Measurements from ENCODE around the gene PDK1.

DNA sequence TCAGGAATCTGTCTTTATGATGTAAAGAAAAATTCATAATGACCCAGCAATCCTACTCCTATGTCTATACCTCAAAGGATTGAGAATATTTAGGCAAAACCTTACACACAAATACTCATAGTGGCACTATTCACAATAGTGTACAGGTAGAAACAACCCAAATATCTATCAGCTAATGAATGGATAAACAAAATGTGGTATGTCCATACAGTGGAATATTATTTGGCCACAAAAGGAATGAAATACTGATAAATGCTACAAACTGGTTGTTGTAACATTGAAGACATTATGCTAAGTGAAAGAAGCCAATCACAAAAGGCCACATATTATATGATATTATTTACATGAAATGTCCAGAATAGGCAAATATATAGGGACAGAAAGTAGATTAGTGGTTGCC is 24.7 kb downstream of the PDK1 start:
- TF ChIP-seq, protein P1, sequence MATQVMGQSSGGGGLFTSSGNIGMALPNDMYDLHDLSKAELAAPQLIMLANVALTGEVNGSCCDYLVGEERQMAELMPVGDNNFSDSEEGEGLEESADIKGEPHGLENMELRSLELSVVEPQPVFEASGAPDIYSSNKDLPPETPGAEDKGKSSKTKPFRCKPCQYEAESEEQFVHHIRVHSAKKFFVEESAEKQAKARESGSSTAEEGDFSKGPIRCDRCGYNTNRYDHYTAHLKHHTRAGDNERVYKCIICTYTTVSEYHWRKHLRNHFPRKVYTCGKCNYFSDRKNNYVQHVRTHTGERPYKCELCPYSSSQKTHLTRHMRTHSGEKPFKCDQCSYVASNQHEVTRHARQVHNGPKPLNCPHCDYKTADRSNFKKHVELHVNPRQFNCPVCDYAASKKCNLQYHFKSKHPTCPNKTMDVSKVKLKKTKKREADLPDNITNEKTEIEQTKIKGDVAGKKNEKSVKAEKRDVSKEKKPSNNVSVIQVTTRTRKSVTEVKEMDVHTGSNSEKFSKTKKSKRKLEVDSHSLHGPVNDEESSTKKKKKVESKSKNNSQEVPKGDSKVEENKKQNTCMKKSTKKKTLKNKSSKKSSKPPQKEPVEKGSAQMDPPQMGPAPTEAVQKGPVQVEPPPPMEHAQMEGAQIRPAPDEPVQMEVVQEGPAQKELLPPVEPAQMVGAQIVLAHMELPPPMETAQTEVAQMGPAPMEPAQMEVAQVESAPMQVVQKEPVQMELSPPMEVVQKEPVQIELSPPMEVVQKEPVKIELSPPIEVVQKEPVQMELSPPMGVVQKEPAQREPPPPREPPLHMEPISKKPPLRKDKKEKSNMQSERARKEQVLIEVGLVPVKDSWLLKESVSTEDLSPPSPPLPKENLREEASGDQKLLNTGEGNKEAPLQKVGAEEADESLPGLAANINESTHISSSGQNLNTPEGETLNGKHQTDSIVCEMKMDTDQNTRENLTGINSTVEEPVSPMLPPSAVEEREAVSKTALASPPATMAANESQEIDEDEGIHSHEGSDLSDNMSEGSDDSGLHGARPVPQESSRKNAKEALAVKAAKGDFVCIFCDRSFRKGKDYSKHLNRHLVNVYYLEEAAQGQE (IDR thresholded peaks at IDR 0.05; ENCODE audit: insufficient read depth in 1 of 2, low read depth in 2 of 2, low read length in 2 of 2): no peak
- TF ChIP-seq TAF1 (IDR thresholded peaks at IDR 0.05; ENCODE audit: borderline replicate concordance, insufficient read depth, low read length) (no peak), POLR2AphosphoS5 (IDR thresholded peaks at IDR 0.05; ENCODE audit: low read depth, low read length) (no peak), SIN3A (IDR thresholded peaks at IDR 0.05; ENCODE audit: borderline replicate concordance, insufficient read depth, low read length) (no peak), FOXP2 (optimal IDR thresholded peaks at IDR 0.05; ENCODE audit: borderline replicate concordance, extremely low read depth, extremely low read length, insufficient read depth) (no peak)

Data from PFSK-1 (cell line).